ENCODE results near the gene C1orf74.

Gene C1orf74
- total RNA-seq: 0 to 0.50 (median 0.24) reads per million in 18 experiments

DNA sequence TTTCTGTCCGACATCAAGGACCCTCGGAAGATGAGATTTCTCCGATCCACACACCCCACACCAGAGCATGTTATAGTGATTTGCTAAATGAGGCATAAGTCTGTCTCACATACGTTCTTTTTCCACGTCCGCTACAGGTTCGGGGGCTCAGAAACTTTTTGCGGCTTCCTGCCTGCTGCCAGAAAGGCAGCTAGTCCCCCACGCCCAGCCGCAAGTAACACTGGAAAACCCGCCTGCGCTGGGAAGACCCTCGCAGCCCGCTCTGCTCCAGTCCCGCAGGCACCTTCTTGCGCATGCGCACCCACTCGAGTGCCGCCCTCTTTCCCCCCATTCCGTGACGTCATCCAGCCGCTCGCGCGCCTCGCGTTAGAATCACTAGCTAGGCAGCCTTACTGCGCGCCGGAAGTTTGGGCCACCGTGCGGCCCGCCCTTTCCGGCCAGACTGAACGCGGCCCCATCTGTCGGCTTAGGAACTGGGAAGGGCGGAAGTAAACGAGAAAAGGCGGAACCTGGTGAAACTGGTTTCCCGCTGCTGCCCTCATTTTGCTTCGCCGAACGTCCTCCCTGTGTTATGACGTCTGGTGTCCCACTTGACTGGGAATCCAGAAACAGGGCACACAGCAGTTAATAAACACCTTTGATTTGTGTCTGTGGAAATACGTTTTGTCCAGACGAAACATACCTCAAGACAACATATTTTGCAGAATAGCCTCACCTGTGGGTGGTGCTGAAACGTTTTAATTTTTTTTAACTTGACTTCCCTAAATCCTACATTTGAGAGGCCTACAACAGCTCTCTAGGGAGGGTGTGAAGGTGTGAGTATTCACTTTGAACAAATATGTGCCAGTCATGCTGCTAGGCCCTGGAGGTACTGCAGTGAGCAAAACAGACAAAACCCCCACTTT lies at the start of gene C1orf74:
Gene C1orf74, minus strand, starts transcription at position 295 of the 905 bp plus-strand sequence. CDS start 925 bp downstream, outside the sequence.
- peak; percentile 99 to 100 for DNase-seq

- DNase-seq: no peak
Observed at GRCh38 chr1:209831615-209832014, 47.3 kb upstream of the C1orf74 start.

GRCh38 chr1:209830722-209831121 lies 46.4 kb upstream of the C1orf74 start:
- no peak for DNase-seq

- DNase-seq: no peak
Observed at GRCh38 chr1:209829716-209830115, 45.4 kb upstream of the C1orf74 start.

- DNase-seq: peak; percentile 99 to 100
Observed at GRCh38 chr1:209827384-209828262, 43.3 kb upstream of the C1orf74 start, which contains the start of gene UTP25. UTP25 (plus strand) TSS chr1:209827972; CDS start chr1:209828064, 92 bp downstream.

GRCh38 chr1:209825591-209826434 lies 41.5 kb upstream of the C1orf74 start:
- DNase-seq: no peak

- peak; percentile 40 to 58 for DNase-seq
Observed at GRCh38 chr1:209823143-209824041, 39.0 kb upstream of the C1orf74 start.

GRCh38 chr1:209822706-209823105 lies 38.3 kb upstream of the C1orf74 start:
- DNase-seq: no peak

- no peak for DNase-seq
Observed at GRCh38 chr1:209820986-209821385, 36.6 kb upstream of the C1orf74 start.

GRCh38 chr1:209819058-209819457 lies 34.7 kb upstream of the C1orf74 start:
- DNase-seq: no peak

DNA sequence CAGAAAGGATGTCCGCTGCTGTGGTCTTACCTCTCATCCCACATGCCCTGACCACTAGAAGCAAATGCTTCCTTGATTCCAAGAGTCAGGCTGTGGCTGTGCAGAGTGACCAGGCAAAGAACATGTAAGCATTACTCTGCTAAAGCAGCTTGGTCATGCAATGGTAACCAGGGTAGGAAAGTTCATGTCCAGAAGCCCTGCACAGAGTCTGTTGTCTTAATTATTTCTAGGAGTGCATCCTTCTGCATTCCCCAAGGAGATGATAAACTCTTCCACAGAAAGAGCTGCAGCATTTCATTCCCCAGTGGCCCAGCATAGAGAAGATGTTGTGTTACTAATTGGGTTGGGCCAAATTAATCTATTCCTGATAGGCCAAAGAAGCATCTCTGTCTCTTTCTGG lies 33.3 kb upstream of the C1orf74 start:
- no peak for DNase-seq

DNA sequence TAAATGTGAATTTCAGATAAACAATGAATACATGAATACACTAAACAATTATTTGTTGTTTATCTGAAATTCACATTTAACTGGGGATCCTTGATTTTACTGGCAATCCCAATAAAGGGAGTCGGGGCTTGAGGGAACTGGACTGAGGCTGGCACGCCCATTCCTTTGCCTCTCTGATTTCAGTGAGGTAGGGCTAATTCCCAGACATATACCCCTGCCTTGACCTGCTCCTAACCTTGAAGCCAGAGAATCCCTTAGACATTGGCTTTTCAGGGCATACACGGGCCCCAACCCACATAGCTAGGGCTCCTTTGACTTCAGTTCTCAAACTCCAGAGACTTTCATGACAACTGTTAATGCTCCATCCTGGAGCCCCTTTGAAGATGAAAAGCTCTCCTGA lies 32.6 kb upstream of the C1orf74 start:
- no peak for DNase-seq

DNA sequence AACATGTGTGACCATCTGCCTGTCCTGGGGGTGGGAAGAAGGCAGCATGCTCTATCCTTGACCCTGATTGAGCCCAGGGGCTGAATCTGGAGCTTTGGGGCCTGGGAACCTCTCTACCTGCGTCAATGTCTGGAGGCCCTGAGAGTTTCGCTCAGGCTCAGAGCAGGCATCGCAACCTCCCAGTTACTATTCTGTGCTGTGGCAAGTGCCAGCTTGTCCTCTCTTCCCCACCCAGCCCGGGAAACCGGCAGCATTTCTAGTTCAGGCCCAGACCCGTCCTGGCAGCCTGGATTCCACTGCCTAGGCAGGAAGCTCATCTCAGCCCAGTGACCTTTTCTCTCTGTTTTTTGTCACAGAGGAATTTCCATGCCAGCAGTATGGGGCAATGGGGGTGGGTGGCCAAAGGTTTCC lies 31.6 kb upstream of the C1orf74 start:
- DNase-seq: no peak

DNA sequence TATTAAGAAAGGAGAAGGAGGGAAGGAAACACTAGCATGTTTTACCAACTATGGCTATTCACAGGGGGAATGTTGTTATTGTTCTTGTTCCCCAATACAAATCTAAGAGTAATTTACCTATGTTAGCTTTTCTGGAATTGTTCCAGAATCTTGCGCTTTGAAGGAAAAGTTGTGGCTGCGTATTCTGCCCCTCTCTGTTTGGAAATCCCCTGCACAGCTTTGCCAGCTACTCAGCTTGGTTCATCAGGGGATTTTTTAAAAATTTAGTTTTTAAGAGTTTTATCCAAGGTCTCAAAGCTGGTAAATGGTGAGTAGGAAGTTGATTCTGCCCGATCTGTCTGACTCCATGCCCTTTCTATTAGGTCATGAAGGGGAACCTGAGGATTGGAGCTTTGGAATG lies 31.1 kb upstream of the C1orf74 start:
- no peak for DNase-seq

DNA sequence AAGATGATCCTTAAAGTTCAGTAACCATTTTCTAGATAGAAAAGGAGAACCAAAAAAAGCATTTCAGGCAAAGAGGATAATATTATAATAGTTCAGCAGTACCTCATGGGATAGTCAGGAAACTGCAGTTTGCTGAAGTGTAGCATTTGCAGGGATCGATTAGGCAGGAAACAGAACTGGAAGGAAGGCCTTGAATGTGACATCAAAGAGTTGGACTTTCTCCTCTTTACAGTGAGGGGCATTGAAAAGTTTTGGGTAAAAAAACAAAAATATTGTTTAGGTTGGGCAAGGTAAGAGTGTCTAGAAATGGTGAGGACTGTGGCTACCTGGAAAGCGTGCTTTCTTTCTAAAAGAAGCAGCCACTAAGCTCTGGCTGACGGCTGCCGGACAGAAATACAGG lies 29.5 kb upstream of the C1orf74 start:
- no peak for DNase-seq

GRCh38 chr1:209810783-209811182 lies 26.4 kb upstream of the C1orf74 start:
- DNase-seq: no peak

DNA sequence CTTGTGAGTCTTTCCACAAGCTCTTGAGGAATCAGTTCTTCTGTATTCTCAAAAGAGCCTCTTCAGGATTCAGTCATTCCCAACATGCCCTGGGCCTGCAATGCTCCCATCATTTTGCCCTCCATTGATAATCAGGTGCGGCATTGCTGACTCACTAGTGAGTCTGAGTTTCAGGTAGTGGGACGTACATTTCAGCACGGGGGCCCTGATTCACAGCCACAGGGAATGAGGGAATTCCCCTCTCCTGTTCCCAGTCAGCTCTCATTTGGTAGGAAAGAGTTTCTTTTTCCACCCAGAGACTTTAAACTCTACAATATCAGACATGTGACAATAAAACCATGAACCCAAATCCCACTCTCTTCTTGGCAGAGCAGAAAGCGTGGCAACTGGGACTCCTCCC lies 25.3 kb upstream of the C1orf74 start:
- no peak for DNase-seq

DNA sequence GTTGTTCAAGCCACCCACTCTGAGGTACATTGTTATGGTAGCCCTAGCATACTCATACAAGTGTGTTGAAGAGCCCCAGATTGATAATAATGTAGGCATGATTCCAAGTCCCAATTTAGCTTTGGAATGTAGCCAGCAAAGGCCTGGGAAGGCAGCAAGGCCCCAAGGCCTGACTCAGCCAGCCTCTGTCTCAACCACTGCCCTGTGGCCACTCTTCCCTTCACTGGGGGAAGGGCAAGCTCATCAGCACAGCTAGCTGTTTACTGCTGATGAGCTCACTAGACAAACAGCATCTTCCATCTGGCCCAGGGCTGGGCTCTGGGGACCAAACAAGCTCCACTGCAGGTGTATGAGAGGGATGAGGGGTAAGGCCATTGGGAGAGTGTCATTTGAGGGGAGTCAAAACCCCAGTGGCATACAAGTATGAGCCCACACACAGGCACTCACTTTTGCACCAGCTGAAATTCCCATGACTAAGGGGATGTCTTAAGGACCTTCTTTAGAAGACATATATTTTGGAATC lies 23.8 kb upstream of the C1orf74 start:
- peak; percentile 56 to 75 for DNase-seq

DNA sequence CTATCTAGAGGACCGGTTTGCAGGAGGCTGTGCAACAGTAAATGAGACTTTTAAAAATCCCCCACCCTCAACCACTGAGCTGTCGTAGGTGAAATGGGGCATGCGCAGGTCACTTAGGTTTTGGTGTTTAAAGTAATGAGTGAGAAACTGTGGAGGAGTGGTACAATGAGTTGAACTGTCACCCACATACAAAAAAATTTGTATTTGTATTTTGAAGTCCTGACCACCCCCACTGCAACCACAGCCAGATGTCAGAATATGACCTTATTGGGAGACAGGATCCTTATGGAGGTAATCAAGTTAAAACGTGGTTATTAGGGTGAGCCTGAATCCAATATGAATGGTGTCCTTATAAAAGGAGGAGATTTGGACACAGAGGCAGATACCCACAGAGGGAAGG lies 23.1 kb upstream of the C1orf74 start:
- no peak for DNase-seq

GRCh38 chr1:209805875-209806760 lies 21.8 kb upstream of the C1orf74 start, which contains the start of gene IRF6:
IRF6 (minus strand) TSS chr1:209806142; CDS start chr1:209801413, 4,729 bp downstream.
- peak; percentile 68 to 80 for DNase-seq
